Medulla oblongata (tissue), 1 donor: Measurements from ENCODE around the gene TSPEAR.
A peak's percentile ranks its signal among the peaks of the same experiment; 100 is the strongest.

ENCODE experiments used
- DNase-seq: peaks from one replicate; pipeline ENCODE4 v3.0.0-alpha.2; 2015; ENCODE audit errors: extremely low spot score

Gene TSPEAR

GRCh38 chr21:44462086-44462833 is 249.1 kb downstream of the TSPEAR start:
- no peak for DNase-seq

- DNase-seq, result no peak
Measured at GRCh38 chr21:44461464-44462001, 249.8 kb downstream of the TSPEAR start.

GRCh38 chr21:44461005-44461404 is 250.4 kb downstream of the TSPEAR start:
- DNase-seq, result no peak

- no peak for DNase-seq
Measured at GRCh38 chr21:44460441-44460755, 251.0 kb downstream of the TSPEAR start.

- no peak for DNase-seq
Measured at GRCh38 chr21:44459712-44460440, 251.5 kb downstream of the TSPEAR start.

- no peak for DNase-seq
Measured at GRCh38 chr21:44458971-44459711, 252.2 kb downstream of the TSPEAR start.

GRCh38 chr21:44456915-44457736 is 254.2 kb downstream of the TSPEAR start:
- no peak for DNase-seq

- DNase-seq, result no peak
Measured at GRCh38 chr21:44456214-44456914, 255.0 kb downstream of the TSPEAR start.

- DNase-seq, result peak; percentile 4
Measured at GRCh38 chr21:44455524-44456213, 255.7 kb downstream of the TSPEAR start.

GRCh38 chr21:44454747-44455523 is 256.4 kb downstream of the TSPEAR start, which contains the start of gene LRRC3:
TSS of gene LRRC3 (plus strand) at chr21:44455510. CDS start at chr21:44456645, 1,135 bp downstream.
- peak; percentile 29 for DNase-seq

- DNase-seq, result no peak
Measured at GRCh38 chr21:44454058-44454457, 257.3 kb downstream of the TSPEAR start.

- DNase-seq, result no peak
Measured at GRCh38 chr21:44453120-44453519, 258.3 kb downstream of the TSPEAR start.

GRCh38 chr21:44450999-44451398 is 260.4 kb downstream of the TSPEAR start:
- no peak for DNase-seq

- no peak for DNase-seq
Measured at GRCh38 chr21:44450402-44450801, 261.0 kb downstream of the TSPEAR start.

GRCh38 chr21:44449473-44450363 is 261.7 kb downstream of the TSPEAR start:
- DNase-seq, result no peak

GRCh38 chr21:44448651-44449131 is 262.7 kb downstream of the TSPEAR start:
- DNase-seq, result no peak
